HG02943 (cell line): Measurements from ENCODE around the gene CHCHD10.
"Not testable (repeated sequence)": the region's sequence is repeated elsewhere in the genome, so short reads cannot be mapped to it uniquely, and the experiment has no call there.

Experiments
- ATAC-seq: cut with Tn5 transposase; IDR thresholded peaks from one replicate; pipeline ENCODE4 v1.9.1; 2021; ENCODE audit warnings: mild to moderate bottlenecking, low read depth, moderate library complexity; ENCODE audit not compliant: unreplicated experiment

The CHCHD10 gene

GRCh38 chr22:23752090-23752691, 15.6 kb downstream of the CHCHD10 start:
- ATAC-seq, result no peak

DNA sequence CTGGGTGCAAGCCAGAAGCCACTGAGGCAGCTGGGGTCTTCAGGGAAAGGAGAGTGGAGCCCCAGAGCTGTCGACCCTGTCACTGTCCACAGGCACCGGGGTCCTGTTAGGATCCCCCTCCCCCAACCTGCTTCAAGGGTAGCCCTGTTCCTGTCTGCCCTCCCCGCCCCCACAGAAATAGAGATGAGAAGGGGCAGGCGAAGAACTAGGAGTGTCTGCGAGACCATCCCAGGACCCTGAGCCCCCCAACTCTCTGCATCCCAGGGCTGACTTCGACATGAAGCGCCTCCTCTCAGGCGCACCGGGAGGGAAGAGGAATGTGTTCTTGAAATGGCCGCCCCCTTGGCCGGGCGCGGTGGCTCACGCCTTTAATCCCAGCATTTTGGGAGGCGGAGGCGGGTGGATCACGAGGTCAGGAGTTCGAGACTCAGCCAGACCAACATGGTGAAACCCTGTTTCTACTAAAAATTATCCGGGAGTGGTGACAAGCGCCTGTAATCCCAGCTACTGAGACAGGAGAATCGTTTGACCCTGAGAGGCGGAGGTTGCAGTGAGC, 16.3 kb downstream of the CHCHD10 start:
- peak; percentile 18 for ATAC-seq

GRCh38 chr22:23750714-23751440, 16.9 kb downstream of the CHCHD10 start, which contains the start of gene ZNF70:
Gene ZNF70 (minus strand): TSS chr22:23751112. CDS start chr22:23745140, 5,972 bp downstream.
- ATAC-seq, result peak; percentile 63

DNA sequence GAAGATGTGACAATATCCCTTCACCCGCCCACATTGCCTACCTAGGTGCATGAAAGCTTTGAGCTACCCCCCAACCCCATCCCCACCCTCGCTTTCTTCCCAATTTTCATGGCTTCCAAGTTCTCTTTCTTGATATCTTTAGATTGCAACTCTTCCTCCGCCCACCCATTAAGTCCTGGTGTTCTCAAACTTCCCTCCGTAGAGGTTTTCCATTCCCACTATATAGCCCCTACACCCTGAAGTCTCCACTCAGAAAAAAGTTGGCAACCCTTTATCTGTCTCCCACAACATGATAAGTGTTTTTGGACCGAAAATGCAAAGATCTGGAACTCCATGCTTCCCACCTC, 17.4 kb downstream of the CHCHD10 start:
- ATAC-seq, result no peak

DNA sequence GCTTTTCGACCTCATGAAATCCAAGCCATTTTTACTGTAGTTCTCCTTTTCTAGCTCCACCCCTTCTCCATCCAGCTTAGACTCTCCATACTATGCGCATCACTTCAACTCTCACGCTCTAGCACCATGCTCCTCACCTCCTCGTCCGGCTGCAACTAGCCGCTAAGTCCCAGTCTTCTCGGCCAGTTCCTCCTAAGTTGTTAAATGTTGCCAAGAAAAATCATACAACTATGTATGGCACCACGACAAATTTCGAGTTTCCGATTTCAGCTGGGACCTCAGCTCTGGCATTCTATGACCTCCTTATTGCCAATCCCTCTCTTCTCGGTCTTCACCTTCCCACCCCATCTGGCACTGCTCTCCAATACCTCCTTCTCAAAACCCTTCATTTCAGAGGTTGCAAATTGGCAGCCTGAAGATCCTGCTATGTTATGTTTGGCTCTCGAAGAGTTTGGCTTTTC, 17.9 kb downstream of the CHCHD10 start:
- no peak for ATAC-seq

DNA sequence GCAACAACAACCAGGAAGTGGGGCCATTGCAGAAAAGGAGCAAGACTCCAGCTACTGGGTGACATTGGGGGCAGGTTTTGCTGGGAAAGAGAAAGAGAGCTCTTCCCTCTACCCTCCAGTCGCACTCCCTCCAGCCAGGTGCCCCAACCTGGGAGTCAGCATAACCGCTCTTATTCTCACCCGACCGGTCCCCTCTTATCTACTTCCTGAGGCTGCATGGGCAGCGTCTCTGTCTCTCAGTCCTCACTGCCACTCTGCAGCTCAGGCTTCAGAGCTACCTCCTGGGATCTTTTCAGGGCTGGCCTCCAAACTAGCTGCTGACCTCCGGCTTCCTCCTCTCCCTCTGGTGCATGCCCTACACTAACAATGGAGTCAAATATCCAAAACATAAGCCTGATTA, 22.0 kb downstream of the CHCHD10 start:
- no peak for ATAC-seq

GRCh38 chr22:23744485-23744884, 23.3 kb downstream of the CHCHD10 start:
- ATAC-seq, result no peak

GRCh38 chr22:23744001-23744400, 23.8 kb downstream of the CHCHD10 start:
- ATAC-seq, result no peak

- no peak for ATAC-seq
Measured at GRCh38 chr22:23743303-23743705, 24.5 kb downstream of the CHCHD10 start.

DNA sequence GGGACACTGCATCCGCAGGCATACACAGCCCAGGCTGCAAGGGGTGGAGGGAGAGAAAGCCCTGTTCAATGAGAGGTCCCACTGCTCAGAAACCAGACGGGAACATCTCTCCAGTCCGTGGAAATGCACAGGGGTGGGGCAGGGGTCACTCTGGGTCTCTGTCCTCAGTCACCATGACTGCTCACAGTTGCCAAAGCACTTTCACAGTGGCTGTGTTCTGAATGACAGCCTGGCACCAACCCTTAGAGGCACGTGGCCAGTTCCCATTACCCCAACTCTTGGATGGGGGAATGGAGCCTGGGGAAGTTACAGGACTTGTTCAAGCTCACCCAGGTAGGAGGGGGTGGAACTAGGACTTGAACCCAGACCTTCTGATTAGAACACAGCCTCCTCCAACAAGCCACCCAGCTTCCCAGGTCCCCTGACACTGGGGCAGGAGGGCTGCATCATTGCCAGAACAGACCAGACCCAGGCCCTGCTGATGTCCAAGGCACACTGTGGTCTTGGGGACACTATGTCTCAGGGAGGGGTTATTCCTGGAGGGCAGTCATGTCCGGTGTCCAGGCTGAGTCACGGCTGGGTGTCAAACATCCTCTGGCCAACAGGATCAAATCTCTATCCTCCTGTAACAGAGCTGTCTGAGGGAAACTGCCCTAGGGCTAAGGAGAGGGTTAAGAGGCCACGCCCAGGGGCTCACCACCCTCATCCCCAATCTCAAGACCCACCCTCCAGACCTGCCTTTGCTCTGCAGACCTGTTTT, 25.1 kb downstream of the CHCHD10 start:
- no peak for ATAC-seq

GRCh38 chr22:23737696-23738095, 30.1 kb downstream of the CHCHD10 start:
- ATAC-seq, result no peak

DNA sequence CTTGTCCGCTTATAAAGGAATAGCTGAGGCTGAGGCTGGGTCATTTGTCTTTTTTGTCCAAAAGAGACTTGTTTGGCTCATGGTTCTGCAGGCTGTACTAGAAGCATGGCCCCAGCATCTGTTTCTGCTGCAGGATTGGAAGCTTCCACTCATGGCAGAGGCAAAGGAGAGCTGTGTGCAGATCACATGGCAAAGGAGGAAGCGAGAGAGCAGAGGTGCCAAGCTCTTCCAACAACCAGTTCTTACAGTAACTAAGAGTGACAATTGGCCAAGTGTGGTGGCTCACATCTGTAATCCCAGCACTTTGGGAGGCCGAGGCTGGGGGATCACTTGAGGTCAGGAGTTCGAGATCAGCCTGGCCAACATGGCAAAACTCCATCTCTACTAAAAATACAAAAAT, 39.7 kb downstream of the CHCHD10 start:
- ATAC-seq, result not testable (repeated sequence)

- ATAC-seq, result no peak
Measured at GRCh38 chr22:23722724-23723123, 45.0 kb downstream of the CHCHD10 start.

DNA sequence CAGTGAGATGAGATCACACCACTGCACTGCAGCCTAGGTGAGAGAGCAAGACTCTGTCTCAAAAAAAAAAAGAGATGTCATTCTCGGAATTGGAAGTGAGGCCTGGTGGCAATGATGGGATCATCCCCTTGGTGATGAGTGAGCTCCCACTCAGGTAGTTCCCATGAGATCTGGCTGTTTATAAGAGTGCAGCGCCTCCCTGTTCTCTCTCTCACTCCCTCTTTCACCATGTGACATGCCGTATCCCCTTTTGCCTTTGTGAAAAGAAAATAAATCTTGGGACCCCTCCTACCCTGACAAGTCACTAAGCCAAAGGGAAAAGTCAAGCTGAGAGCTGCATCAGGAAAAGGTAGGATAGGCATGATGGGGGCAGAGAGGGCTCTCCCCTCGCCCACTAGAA, 45.6 kb downstream of the CHCHD10 start:
- ATAC-seq, result no peak

- no peak for ATAC-seq
Measured at GRCh38 chr22:23720855-23721254, 46.9 kb downstream of the CHCHD10 start.

DNA sequence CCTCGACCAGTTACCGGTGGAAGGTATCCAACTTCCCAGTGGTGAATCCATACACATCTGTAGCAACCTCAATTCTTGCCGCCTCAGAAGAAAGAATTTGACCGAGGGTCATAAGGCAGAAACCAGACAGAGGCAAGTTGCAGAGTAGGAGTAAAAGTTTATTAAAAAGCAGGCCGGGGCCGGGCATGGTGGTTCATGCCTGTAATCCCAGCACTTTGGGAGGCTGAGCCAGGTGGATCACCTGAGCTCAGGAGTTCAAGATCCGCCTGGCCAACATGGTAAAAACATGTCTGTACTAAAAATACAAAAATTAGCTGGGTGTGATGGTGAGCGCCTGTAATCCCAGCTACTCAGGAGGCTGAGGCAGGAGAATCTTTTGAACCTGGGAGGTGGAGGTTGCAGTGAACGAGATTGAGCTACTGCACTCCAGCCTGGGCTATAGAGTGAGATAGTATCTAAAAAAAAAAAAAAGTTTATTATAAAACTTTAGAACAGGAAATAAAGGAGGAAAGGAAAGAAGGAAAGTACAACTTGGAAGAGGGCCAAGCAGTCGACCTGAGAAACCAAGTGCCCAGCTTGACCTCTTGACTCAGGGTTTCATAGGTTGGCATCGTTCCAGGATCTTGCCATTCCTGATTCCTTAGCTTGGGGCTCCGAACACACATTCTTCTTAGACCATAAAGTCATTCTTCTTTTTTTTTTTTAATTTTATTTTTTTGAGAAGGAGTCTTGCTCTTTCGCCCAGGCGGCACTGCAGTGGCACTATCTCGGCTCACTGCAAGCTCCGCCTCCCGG, 49.2 kb downstream of the CHCHD10 start:
- no peak for ATAC-seq

DNA sequence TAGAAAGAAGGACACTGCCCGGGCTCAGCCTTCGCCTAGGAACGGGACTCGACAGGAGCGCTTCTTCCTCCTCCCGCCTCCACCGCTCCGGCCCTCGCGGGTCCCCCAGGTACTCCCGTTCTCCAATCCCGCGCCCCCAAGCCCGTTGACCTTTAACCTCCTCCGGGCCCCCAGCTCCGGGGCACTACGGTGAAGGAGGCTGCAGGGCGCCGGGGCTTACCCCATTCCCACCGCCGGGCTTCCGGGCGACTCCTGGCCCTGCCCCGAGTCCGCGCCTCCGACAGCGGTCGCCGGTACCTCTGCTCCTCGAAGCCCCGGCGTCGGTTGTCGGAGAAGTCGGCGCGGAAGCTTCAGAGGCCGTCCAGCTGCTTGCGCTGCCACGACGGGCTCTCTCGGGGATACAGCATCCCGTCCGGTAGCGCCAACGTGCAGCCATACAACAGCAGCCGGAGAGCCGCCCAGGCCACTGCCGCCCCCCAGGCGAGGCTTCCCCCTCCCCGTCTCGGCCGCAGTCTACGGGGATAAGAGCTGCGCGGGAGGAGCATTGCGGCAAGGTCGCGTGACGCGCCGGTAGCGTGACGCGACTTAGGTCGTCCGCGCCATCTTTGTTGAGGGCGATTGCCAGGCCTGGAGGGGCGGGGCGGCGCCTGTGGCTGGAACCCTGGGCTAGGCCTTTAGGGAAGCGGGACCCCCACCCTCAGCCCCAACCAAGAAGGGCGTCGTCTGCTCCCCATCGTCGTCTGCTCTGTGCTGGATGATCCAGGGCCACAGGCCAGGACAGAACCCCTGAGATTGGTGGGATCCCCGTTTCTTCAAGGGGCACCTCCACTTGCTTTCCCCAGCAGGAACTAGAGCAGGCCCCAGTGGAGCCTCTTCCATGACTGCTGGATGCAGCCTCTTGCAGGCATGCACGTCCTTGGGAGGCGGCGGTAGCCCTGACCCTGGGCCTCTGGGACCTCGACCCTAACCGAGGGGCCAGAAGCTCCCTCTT, 50.7 kb downstream of the CHCHD10 start:
- no peak for ATAC-seq
